ENCODE measurements around the gene TMEM167B. TPM values are rescaled to one million over a fixed set of nuclear protein-coding genes. Genes with fewer than 3 reads are reported as not detected.
A peak's percentile ranks its signal among the peaks of the same experiment; 100 is the strongest.

Gene TMEM167B
- total and polyA plus RNA-seq, 2 donors (not counting 1 experiment from before 2014, with no cell fraction given) = 12.0 to 40.9 TPM

- peaks cover 31% of the 10 kb centered on the region for H3K4me1 Mint-ChIP-seq
- peak overlapping the region; percentile 86 for H3K4me2 ChIP-seq (replicated peaks; ENCODE audit: low read depth, low read length, poor library complexity, severe bottlenecking)
- H3K27me3 ChIP-seq (replicated peaks in 1 of 4; ENCODE audit: control extremely low read depth in 1 of 4, control insufficient read depth in 3 of 4, insufficient read depth in 4 of 4, low read length in 3 of 4) = peaks cover 0 to 23% (median 20%) of the 10 kb centered on the region in 4 experiments
- peaks cover 37% of the 10 kb centered on the region for H3K27me3 Mint-ChIP-seq
- no peaks in the 10 kb centered on the region for H3K9me3 Mint-ChIP-seq (ENCODE audit: insufficient read depth)
- no peaks in the 10 kb centered on the region for H3K79me2 ChIP-seq (ENCODE audit: control insufficient read depth, insufficient read depth, low read length)
- CTCF ChIA-PET = interaction anchor here (0.8 to 5.7 kb wide), 3 partner anchors 14 to 79 kb away, joined by 3 to 64 read pairs (median 4); no protein-coding TSS in a partner anchor
- H3K4me1 ChIP-seq (ENCODE audit: control insufficient read depth in 2 of 2, insufficient read depth in 2 of 2, low read length in 2 of 2) = peaks cover 25 to 26% of the 10 kb centered on the region in 2 donors
- no peak for TF ChIP-seq EZH2 (IDR thresholded peaks at IDR 0.05; ENCODE audit: borderline replicate concordance, insufficient read depth, low read depth, low read length, poor library complexity, severe bottlenecking)
- no peak for TF ChIP-seq CTCF (IDR thresholded peaks at IDR 0.05)
- peak overlapping the region; percentile 69 for H2AFZ ChIP-seq (ENCODE audit: insufficient read depth, low read depth, low read length, poor library complexity, severe bottlenecking)
- WGBS (ENCODE audit: insufficient coverage) = 15% methylated on average over 7 of the region's 12 CpGs
- DNase-seq (no peak), ATAC-seq (ENCODE audit: low read depth) (no peak)
- peak overlapping the region; percentile 85 for H3K4me3 Mint-ChIP-seq
- no peak overlapping the region for H3K27ac ChIP-seq (ENCODE audit: low read length in 2 of 2)
- H4K20me1 ChIP-seq (ENCODE audit: control insufficient read depth, insufficient read depth, low read length, poor library complexity, severe bottlenecking) = no peaks in the 10 kb centered on the region
- H3K27ac Mint-ChIP-seq = no peak overlapping the region
- H3K9me3 ChIP-seq (ENCODE audit: control extremely low read depth in 1 of 3, control insufficient read depth in 2 of 3, insufficient read depth in 1 of 3, low read length in 2 of 3) = peaks cover 0 to 6% (median 0%) of the 10 kb centered on the region in 3 donors
- H3K9ac ChIP-seq (ENCODE audit: low read length) = peak overlapping the region; percentile 59
- POLR2A ChIA-PET = interaction anchor here (0.5 kb wide), 1 partner anchor 23 kb away, joined by 5 read pairs; no protein-coding TSS in a partner anchor
- intact Hi-C loops (cut with micrococcal nuclease) = loop anchor here (5.0 kb wide), 4 partner anchors 78 to 557 kb away; partner anchors contain the start of genes SORT1 and STXBP3
- H3K36me3 ChIP-seq (replicated peaks in 1 of 2; ENCODE audit: control extremely low read depth in 1 of 2, control insufficient read depth in 1 of 2, extremely low read depth in 1 of 2, insufficient read depth in 2 of 2, low read length in 1 of 2) = no peaks in the 10 kb centered on the region
- H3K4me3 ChIP-seq (ENCODE audit: control extremely low read depth in 1 of 5, extremely low read depth in 1 of 5, insufficient read depth in 1 of 5, low read depth in 2 of 5, low read length in 4 of 5) = peak overlapping the region in 4 of 5 experiments; percentile 23 to 54 (median 43)
Measured at GRCh38 chr1:109114342-109114674, 23.7 kb downstream of the TMEM167B start.

DNA sequence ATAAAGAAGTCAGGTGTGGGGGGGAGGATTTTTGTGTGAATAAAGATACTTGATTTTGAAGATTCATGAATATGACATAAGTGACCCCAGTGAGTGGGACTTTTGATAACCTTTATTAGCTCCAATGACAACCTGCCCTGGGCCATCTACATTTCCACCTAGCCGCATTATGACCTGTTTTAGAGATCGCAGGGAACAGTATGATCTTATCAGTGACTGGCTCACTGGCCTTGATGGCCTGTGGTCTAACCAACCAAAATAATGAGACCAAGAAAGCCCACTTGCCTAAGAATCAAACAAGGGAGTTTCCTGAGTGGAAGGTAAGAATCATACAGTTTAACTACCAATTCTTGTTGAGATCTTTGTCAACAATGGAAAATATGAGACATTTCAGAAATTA, 25.1 kb downstream of the TMEM167B start:
- ChIA-PET CTCF (no interaction called here), POLR2A (no interaction called here)
- Histone ChIP-seq H3K27me3 (replicated peaks in 1 of 4; ENCODE audit: control extremely low read depth in 1 of 4, control insufficient read depth in 3 of 4, insufficient read depth in 4 of 4, low read length in 3 of 4) (peaks cover 0 to 23% (median 20%) of the 10 kb centered on the region in 4 experiments), H3K27ac (ENCODE audit: low read length in 2 of 2) (no peak overlapping the region), H2AFZ (ENCODE audit: insufficient read depth, low read depth, low read length, poor library complexity, severe bottlenecking) (no peak overlapping the region), H3K9me3 (ENCODE audit: control extremely low read depth in 1 of 3, control insufficient read depth in 2 of 3, insufficient read depth in 1 of 3, low read length in 2 of 3) (peaks cover 0 to 6% (median 0%) of the 10 kb centered on the region in 3 donors), H3K79me2 (ENCODE audit: control insufficient read depth, insufficient read depth, low read length) (no peaks in the 10 kb centered on the region), H3K9ac (ENCODE audit: low read length) (no peak overlapping the region), H3K4me2 (replicated peaks; ENCODE audit: low read depth, low read length, poor library complexity, severe bottlenecking) (no peak overlapping the region), H3K4me3 (ENCODE audit: control extremely low read depth in 1 of 5, extremely low read depth in 1 of 5, insufficient read depth in 1 of 5, low read depth in 2 of 5, low read length in 4 of 5) (no peak overlapping the region), H3K36me3 (replicated peaks in 1 of 2; ENCODE audit: control extremely low read depth in 1 of 2, control insufficient read depth in 1 of 2, extremely low read depth in 1 of 2, insufficient read depth in 2 of 2, low read length in 1 of 2) (no peaks in the 10 kb centered on the region), H4K20me1 (ENCODE audit: control insufficient read depth, insufficient read depth, low read length, poor library complexity, severe bottlenecking) (no peaks in the 10 kb centered on the region), H3K4me1 (ENCODE audit: control insufficient read depth in 2 of 2, insufficient read depth in 2 of 2, low read length in 2 of 2) (peaks cover 25 to 26% of the 10 kb centered on the region in 2 donors)
- H3K27me3 Mint-ChIP-seq = peaks cover 37% of the 10 kb centered on the region
- intact Hi-C loops (cut with micrococcal nuclease) = no loop called here
- peaks cover 31% of the 10 kb centered on the region for H3K4me1 Mint-ChIP-seq
- DNase-seq (no peak), ATAC-seq (ENCODE audit: low read depth) (no peak)
- TF ChIP-seq EZH2 (IDR thresholded peaks at IDR 0.05; ENCODE audit: borderline replicate concordance, insufficient read depth, low read depth, low read length, poor library complexity, severe bottlenecking) (no peak), CTCF (IDR thresholded peaks at IDR 0.05) (no peak)
- H3K9me3 Mint-ChIP-seq (ENCODE audit: insufficient read depth) = no peaks in the 10 kb centered on the region
- WGBS (ENCODE audit: insufficient coverage) = 100% methylated on average over 2 of the region's 2 CpGs
- H3K27ac Mint-ChIP-seq = no peak overlapping the region
- no peak overlapping the region for H3K4me3 Mint-ChIP-seq
